ENCODE data around the gene HOXC5.

DNA sequence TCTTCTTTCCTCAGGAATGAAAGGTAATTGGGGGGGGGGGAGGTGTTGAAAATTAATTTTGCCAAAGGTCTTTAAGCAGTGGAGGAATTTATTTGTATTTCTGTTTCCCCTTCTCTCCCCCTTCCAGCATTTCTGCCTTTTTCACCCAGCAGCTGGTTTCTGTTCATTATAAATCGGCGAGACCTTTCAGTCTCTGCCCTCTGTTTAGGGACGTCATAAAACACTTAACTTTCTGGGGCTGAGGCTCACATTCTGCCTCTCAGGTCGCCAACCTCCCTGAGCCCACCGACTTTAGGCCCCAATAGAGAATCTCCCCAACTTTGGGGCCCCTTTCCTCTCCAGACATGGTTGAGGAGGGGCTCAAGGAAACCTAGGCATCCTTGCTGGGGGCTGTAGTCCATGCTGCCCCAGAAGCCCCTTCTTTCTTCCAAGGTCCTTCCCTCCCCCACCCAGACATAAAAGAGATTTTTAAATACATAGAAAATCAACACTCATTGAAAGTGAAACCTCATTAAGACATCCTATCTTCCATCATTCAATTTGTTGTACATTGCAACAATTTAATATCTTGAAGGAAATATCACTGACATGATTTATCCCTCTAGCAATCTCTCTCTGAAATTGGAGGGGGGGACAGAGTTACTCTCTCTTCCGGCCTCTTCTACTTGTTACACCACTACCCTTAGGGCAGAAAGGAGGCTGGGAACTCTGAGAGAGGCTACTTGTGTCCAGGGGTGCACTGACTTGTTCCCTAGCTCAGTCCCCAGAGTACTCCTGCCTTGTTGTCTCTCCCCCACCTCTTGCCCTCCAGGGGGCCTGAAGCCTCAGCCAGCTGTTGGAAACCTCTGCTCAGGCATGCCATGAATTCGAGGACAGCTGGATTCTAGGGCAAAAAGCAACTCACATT lies 7.1 kb upstream of the HOXC5 start:
- TF ChIP-seq, protein P1, sequence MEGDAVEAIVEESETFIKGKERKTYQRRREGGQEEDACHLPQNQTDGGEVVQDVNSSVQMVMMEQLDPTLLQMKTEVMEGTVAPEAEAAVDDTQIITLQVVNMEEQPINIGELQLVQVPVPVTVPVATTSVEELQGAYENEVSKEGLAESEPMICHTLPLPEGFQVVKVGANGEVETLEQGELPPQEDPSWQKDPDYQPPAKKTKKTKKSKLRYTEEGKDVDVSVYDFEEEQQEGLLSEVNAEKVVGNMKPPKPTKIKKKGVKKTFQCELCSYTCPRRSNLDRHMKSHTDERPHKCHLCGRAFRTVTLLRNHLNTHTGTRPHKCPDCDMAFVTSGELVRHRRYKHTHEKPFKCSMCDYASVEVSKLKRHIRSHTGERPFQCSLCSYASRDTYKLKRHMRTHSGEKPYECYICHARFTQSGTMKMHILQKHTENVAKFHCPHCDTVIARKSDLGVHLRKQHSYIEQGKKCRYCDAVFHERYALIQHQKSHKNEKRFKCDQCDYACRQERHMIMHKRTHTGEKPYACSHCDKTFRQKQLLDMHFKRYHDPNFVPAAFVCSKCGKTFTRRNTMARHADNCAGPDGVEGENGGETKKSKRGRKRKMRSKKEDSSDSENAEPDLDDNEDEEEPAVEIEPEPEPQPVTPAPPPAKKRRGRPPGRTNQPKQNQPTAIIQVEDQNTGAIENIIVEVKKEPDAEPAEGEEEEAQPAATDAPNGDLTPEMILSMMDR (IDR thresholded peaks at IDR 0.05), result no peak
- no peak for TF ChIP-seq POLR2A (IDR thresholded peaks at IDR 0.05)
